Fibroblast of pulmonary artery (primary cell): ENCODE measurements around the gene GPR37L1.

Experiments
- DNase-seq: peaks from one replicate; pipeline ENCODE4 v3.0.0-alpha.2; 2010; ENCODE audit warnings: low read depth
- H3K4me3 ChIP-seq: replicated peaks from 2 replicates; pipeline ENCODE4 v1.5.1; 2011; ENCODE audit warnings: low read depth, mild to moderate bottlenecking, control low read depth, low read length, moderate library complexity
- TF ChIP-seq, protein P1 (sequence below): IDR thresholded peaks from 2 replicates; pipeline ENCODE4 v1.5.1; 2011; ENCODE audit warnings: mild to moderate bottlenecking, control low read depth, low read length, inconsistent platforms; ENCODE audit errors: missing control alignments

The GPR37L1 gene

DNA sequence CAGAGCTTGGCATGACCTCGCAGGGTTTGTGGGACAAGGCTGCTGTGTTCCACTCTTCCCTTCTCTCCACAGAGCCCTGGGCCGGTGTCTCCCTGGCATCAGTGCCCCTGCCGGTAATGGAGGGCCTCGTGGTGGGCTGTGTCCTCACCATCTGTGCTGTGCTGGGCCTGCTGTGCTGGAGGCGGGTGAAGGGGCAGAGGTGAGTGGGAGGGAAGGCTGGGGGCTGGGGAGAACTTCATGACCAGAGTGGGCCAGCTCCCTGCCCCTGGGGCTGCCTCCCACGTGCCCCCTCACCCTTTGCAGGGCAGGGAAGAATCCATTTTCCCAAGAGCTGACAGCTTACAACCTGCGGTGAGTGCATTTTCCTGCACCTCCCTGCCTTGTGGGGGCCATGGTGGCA lies 58.9 kb downstream of the GPR37L1 start:
- TF ChIP-seq, protein P1, sequence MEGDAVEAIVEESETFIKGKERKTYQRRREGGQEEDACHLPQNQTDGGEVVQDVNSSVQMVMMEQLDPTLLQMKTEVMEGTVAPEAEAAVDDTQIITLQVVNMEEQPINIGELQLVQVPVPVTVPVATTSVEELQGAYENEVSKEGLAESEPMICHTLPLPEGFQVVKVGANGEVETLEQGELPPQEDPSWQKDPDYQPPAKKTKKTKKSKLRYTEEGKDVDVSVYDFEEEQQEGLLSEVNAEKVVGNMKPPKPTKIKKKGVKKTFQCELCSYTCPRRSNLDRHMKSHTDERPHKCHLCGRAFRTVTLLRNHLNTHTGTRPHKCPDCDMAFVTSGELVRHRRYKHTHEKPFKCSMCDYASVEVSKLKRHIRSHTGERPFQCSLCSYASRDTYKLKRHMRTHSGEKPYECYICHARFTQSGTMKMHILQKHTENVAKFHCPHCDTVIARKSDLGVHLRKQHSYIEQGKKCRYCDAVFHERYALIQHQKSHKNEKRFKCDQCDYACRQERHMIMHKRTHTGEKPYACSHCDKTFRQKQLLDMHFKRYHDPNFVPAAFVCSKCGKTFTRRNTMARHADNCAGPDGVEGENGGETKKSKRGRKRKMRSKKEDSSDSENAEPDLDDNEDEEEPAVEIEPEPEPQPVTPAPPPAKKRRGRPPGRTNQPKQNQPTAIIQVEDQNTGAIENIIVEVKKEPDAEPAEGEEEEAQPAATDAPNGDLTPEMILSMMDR = no peak
- no peak overlapping the region for H3K4me3 ChIP-seq
- DNase-seq = no peak

- no peak overlapping the region for H3K4me3 ChIP-seq
- no peak for DNase-seq
- TF ChIP-seq, protein P1 = no peak
Observed at GRCh38 chr1:202182040-202182877, 59.5 kb downstream of the GPR37L1 start.
